HL-60/S4 treated with phorbol 12-myristate 13-acetate at 8.2 ng/mL for 4 days and 3 days (cell line): ENCODE measurements around the gene CFH.
"Not testable (repeated sequence)": the region's sequence is repeated elsewhere in the genome, so short reads cannot be mapped to it uniquely, and the experiment has no call there.

Source experiments
- in situ Hi-C: fragments of 300-500 bp; cut with MboI; formaldehyde crosslinking; loops from 2 replicates; pipeline ENCODE4 v1.15.0; 2022; ENCODE audit warnings: low sequenced_read_pairs

Gene CFH

GRCh38 chr1:196651637-196652215 lies at the start of gene CFH:
Gene CFH, plus strand, starts transcription at chr1:196652043. Its CDS starts 75 bp downstream, at chr1:196652118.
- in situ Hi-C loops: loop anchor here (25.0 kb wide), 1 partner anchor 514 kb away; no protein-coding TSS in a partner anchor

- in situ Hi-C loops: no loop called here
Measured at GRCh38 chr1:196603651-196604050, 48.2 kb upstream of the CFH start.

- in situ Hi-C loops: no loop called here
Measured at GRCh38 chr1:196607981-196608380, 43.9 kb upstream of the CFH start.

- in situ Hi-C loops: no loop called here
Measured at GRCh38 chr1:196608390-196609369, 43.2 kb upstream of the CFH start, which contains the start of gene KCNT2. Gene KCNT2, minus strand, starts transcription at chr1:196608440. Its CDS starts 131 bp downstream, at chr1:196608309.

GRCh38 chr1:196609370-196609737 lies 42.5 kb upstream of the CFH start:
- in situ Hi-C loops: no loop called here

GRCh38 chr1:196611873-196612272 lies 40.0 kb upstream of the CFH start:
- in situ Hi-C loops: no loop called here

GRCh38 chr1:196619721-196620120 lies 32.1 kb upstream of the CFH start:
- in situ Hi-C loops: no loop called here

GRCh38 chr1:196623079-196623478 lies 28.8 kb upstream of the CFH start:
- in situ Hi-C loops: no loop called here

GRCh38 chr1:196628838-196629237 lies 23.0 kb upstream of the CFH start:
- in situ Hi-C loops: no loop called here

- in situ Hi-C loops: no loop called here
Measured at GRCh38 chr1:196637606-196638005, 14.2 kb upstream of the CFH start.

- in situ Hi-C loops: no loop called here
Measured at GRCh38 chr1:196638466-196638865, 13.4 kb upstream of the CFH start.

- in situ Hi-C loops: not testable (repeated sequence)
Measured at GRCh38 chr1:196639291-196639690, 12.6 kb upstream of the CFH start.

- in situ Hi-C loops: no loop called here
Measured at GRCh38 chr1:196640976-196641375, 10.9 kb upstream of the CFH start.

GRCh38 chr1:196649990-196650389 lies 1.9 kb upstream of the CFH start:
- in situ Hi-C loops: loop anchor here (25.0 kb wide), 1 partner anchor 513 kb away; no protein-coding TSS in a partner anchor

- in situ Hi-C loops: loop anchor here (25.0 kb wide), 1 partner anchor 513 kb away; no protein-coding TSS in a partner anchor
Measured at GRCh38 chr1:196650403-196650802, 1.4 kb upstream of the CFH start.

- in situ Hi-C loops: loop anchor here (25.0 kb wide), 1 partner anchor 514 kb away; no protein-coding TSS in a partner anchor
Measured at GRCh38 chr1:196651079-196651478, 764 bp upstream of the CFH start.

GRCh38 chr1:196654271-196654670 lies 2.4 kb downstream of the CFH start:
- in situ Hi-C loops: loop anchor here (25.0 kb wide), 1 partner anchor 517 kb away; no protein-coding TSS in a partner anchor

GRCh38 chr1:196655071-196655470 lies 3.2 kb downstream of the CFH start:
- in situ Hi-C loops: loop anchor here (25.0 kb wide), 1 partner anchor 518 kb away; no protein-coding TSS in a partner anchor

- in situ Hi-C loops: loop anchor here (25.0 kb wide), 1 partner anchor 518 kb away; no protein-coding TSS in a partner anchor
Measured at GRCh38 chr1:196655494-196655893, 3.7 kb downstream of the CFH start.

- in situ Hi-C loops: loop anchor here (25.0 kb wide), 1 partner anchor 522 kb away; no protein-coding TSS in a partner anchor
Measured at GRCh38 chr1:196659471-196659870, 7.6 kb downstream of the CFH start.

- in situ Hi-C loops: loop anchor here (25.0 kb wide), 1 partner anchor 523 kb away; no protein-coding TSS in a partner anchor
Measured at GRCh38 chr1:196660272-196660671, 8.4 kb downstream of the CFH start.
